Coronary artery (tissue), 2 donors: ENCODE results near the gene ADM2.
"Not testable (repeated sequence)": the region's sequence is repeated elsewhere in the genome, so short reads cannot be mapped to it uniquely, and the experiment has no call there.

Source experiments
- DNase-seq: peaks from one replicate; pipeline ENCODE4 v3.0.0-alpha.2; 2017; ENCODE audit warnings: low spot score
- H3K27ac ChIP-seq, 2 donors: fragments of 200-600 bp; sonication (generic); one replicate each; pipeline ENCODE4 v1.5.1; 2016 to 2019
- H3K4me3 ChIP-seq: fragments of 200-600 bp; sonication (generic); 2 replicates; pipeline ENCODE4 v1.5.1; 2016; ENCODE audit warnings: mild to moderate bottlenecking, moderate library complexity
- TF ChIP-seq, protein P1 (sequence below): fragments of 200-600 bp; sonication (generic); IDR thresholded peaks from one replicate; pipeline ENCODE4 v1.5.1; 2019; ENCODE audit warnings: antibody characterized with exemption

Gene ADM2

DNA sequence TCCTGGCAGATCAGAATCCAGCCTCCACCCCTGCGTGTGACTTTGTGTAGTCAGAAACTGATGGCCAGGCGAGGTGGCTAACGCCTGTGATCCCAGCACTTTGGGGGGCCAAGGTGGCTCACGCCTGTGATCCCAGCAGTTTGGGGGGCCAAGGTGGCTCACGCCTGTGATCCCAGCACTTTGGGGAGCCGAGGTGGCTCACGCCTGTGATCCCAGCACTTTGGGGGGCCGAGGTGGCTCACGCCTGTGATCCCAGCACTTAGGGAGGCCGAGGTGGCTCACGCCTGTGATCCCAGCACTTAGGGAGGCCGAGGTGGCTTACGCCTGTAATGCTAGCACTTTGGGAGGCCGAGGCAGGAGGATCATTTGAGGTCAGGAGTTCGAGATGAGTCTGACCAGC lies 31.8 kb downstream of the ADM2 start:
- no peak for DNase-seq

DNA sequence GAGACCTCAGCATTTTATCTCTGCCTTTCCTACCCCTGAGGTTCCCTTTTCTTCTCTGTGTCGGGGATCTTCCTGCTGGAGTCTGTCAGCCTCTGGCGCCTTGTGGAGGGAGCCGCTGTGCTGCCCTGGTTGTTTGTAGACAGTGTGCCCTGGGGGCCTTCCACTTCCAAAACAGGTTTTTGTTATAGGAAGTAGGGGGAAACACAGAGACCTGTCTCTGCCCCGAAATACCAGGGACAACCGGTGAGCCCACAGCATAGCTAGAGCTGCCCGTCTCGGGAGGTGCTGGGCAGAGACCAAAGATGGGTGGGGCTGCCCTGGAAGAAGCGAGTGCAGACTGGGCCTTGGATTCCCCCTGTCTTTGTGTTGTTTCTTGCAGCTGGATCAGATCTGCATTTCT lies 34.7 kb downstream of the ADM2 start:
- TF ChIP-seq, protein P1, sequence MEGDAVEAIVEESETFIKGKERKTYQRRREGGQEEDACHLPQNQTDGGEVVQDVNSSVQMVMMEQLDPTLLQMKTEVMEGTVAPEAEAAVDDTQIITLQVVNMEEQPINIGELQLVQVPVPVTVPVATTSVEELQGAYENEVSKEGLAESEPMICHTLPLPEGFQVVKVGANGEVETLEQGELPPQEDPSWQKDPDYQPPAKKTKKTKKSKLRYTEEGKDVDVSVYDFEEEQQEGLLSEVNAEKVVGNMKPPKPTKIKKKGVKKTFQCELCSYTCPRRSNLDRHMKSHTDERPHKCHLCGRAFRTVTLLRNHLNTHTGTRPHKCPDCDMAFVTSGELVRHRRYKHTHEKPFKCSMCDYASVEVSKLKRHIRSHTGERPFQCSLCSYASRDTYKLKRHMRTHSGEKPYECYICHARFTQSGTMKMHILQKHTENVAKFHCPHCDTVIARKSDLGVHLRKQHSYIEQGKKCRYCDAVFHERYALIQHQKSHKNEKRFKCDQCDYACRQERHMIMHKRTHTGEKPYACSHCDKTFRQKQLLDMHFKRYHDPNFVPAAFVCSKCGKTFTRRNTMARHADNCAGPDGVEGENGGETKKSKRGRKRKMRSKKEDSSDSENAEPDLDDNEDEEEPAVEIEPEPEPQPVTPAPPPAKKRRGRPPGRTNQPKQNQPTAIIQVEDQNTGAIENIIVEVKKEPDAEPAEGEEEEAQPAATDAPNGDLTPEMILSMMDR, result no peak
- no peak for DNase-seq
- H3K4me3 ChIP-seq, result no peak overlapping the region
- H3K27ac ChIP-seq, result no peak overlapping the region

More for the DNA sequence above, 31.8 kb downstream of the ADM2 start:
- Histone ChIP-seq H3K4me3 (no peak overlapping the region), H3K27ac (no peak overlapping the region)
- TF ChIP-seq, protein P1, result no peak

DNA sequence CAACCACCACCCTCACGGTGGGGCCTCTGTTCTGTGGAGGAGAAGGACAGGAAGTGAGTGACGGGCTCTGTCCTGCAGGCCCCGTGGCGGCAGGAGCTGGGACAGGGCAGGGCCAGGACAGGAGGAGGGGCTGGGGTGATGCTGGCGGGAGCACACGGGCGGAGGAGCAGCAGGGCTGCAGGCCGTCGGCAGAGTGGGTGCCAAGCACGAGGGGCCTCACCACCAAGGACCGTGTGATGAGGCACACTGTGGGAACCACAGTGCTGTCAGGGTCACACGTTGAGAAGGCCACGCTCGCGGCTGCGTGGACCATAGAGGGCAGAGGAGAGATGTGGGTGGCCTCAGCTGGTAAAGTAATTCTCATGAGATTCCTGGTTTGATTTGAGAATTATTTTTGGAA lies 35.5 kb downstream of the ADM2 start:
- TF ChIP-seq, protein P1, result no peak
- DNase-seq, result no peak
- H3K4me3 ChIP-seq, result no peak overlapping the region
- no peak overlapping the region for H3K27ac ChIP-seq

DNA sequence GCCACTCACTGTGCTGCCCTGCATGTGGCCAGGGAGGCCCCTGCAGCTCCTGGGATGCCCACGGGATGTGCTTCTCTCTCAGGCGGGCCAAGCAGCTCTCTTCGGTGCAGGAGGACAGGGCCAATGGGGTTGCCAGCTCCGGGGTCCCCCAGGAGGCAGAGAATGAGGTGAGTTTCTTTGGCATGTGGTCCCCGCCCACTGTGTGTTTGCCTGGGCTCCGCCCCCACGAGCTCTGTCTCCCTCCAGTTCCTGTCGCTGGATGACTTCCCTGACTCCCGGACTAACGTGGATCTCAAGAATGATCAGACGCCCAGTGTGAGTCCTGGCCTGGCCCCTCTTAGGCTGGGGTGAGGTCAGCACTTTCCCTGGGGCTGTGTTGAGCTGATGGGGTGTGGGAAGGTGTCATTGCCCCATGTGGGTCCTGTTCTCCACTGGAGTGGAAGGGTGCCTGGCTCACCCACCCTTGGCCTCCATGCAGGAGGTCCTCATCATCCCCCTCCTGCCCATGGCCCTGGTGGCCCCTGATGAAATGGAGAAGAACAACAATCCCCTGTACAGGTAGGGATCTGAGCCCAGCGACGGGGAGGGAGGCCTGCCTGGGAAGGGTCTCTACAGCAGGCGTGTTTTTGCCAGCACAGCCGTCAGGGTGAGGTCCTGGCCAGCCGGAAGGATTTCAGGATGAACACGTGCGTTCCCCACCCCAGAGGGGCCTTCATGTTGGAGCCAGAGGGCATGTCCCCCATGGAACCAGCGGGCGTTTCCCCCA lies 36.3 kb downstream of the ADM2 start:
- no peak overlapping the region for H3K4me3 ChIP-seq
- TF ChIP-seq, protein P1, result no peak
- no peak for DNase-seq
- no peak overlapping the region for H3K27ac ChIP-seq

GRCh38 chr22:50518606-50519005 lies 37.3 kb downstream of the ADM2 start:
- TF ChIP-seq, protein P1, result no peak
- no peak overlapping the region for H3K4me3 ChIP-seq
- DNase-seq, result no peak
- H3K27ac ChIP-seq, result no peak overlapping the region

- Histone ChIP-seq H3K4me3 (no peak overlapping the region), H3K27ac (no peak overlapping the region)
- DNase-seq, result peak; percentile 73
- TF ChIP-seq, protein P1, result no peak
Observed at GRCh38 chr22:50519151-50519550, 37.8 kb downstream of the ADM2 start.

DNA sequence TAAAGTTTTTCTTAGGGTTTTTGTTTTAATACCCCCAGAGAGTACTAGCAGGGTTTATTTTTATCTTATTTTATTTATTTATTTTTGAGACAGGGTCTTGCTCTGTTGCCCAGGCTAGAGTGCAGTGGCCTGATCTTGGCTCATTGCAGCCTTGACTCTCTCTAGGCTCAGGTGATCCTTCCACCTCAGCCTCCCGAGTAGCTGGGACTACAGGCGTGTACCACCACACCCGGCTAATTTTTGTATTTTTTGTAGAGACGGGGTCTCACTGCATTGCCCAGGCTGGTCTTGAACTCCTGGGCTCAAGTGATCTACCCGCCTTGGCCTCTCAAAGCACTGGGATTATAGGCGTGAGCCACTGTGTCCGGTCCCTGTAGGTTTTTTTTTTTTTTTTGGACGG lies 38.8 kb downstream of the ADM2 start:
- not testable (repeated sequence) for H3K4me3 ChIP-seq, DNase-seq, H3K27ac ChIP-seq
